DMS53 (cell line): ENCODE measurements around the gene ZNF511.
A peak's percentile ranks its signal among the peaks of the same experiment; 100 is the strongest.

ENCODE experiments used
- DNase-seq: peaks from one replicate; lab custom pipeline; 2025; lab: John Stamatoyannopoulos, UW

ZNF511 gene

DNA sequence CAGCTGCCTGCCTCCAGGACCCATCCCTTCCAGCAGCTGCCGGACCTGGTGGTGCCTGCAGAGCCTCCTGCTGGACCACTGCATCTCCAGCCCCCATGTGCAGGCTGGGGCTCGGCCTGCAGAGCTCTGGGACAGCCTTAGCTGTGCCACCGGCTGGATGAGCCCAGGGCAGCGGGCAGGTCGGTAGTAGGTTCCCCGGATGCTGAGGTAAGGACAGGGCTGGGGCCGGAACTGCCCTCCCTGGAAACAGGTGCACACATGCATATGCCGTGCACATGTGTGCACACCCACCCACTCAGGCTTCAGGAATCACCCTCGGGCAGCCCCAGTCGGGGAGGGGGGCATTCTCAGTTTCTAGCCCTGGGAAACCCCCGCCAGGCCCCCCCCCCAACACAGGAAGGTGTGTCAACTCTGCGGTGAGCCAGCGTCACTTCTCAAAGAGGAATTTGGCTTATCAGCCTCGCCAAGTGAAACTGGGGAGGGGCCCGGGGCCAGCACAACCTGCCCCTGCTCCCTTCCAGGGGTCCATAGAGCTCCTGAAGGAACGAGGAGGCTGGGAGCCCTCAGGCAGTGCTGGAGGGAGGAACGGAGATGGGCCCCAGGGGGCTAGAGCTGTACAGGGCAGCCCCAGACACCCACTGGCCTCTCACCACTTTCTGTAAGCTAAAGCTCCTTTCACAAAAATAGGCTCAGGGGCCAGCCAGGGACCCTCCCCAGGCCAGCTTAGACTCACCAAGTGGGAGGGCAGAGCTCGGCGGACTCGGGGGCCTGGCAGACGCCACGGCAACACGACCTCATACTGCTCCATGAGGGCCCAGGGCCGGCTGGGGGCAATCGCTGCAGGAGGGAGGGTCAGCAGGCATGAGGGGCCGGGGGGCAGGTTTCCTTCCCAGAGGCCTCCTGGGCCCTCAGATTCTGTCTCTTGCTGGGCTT, 33.7 kb upstream of the ZNF511 start:
- peak; percentile 40 for DNase-seq

DNA sequence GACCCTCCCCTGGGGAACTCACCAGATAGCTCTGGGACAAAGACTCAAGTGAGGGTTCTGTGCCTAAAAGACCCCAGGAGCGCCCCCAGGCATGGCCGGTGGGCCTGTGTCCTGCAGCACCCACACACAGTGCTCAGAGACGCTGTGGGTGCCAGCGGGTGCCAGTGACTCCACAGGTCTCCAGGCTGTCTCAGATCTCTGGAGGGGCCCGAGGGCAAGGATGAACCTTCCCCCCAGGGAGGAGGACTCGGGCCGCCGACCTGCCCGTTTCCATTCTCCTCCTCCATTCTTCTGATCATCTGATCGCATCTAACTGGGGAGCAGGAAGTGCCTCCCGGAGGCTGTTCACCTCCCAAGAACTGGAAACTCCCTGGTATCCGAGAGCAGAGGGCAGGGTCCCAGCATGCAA, 33.0 kb upstream of the ZNF511 start:
- DNase-seq: peak; percentile 29

DNA sequence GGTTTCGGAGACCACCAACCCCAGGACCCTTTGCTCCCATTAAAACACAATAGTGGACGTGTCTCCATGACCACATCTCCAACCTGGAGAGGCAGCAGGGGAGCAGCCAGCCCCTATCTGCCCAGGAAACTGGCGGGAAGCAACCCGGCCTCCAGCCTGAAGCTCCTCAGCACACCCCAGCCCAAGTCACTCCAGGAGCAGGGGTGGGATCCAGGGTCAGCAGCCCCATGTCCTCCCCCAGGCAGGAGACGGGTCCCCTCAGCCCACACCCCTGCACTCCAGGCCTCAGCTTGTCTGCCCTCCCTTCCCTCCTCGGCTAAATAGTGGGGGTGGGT, 32.6 kb upstream of the ZNF511 start:
- no peak for DNase-seq

DNA sequence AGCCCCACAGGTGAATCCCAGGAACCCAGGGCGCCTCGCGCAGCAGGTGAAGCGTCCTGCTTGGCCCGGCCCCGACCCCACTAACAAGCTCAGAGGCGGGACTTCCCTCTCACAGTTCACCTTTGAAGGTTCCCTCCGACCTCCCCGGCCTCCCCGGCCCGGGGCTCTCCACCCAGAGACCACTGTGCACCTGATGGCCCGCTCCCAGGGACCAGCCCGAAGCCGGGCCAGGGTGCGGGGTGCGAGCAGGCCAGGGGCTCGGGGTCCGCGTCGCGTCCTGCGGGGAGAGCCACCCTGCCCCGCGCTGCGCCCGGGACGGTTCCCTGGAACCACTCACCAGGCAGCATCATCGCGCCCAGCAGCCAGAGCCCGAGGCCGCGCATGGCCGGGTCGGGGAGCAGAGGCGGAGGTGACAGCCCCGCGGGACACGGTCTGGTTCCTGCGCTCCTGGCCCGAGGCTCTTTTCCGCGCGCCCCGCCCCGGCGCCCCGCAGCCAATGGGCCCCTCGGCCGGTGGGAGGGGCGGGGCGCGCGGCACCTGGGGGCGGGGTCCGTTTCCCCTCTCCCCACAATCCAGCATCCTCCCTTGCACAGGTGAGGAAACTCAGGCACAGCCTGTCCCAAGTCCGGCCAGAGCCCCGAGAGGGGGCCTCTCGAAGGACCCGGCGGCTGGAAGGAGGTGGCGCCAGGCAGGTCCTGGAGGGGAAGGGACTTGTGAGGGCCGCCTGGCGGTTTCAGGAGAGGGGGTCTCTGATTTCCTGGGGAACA, 32.1 kb upstream of the ZNF511 start, which contains the start of gene ADAM8:
ADAM8 (minus strand) TSS at position 434 of the 767 bp plus-strand sequence; CDS start at position 383, 51 bp downstream.
- peak; percentile 63 for DNase-seq

DNA sequence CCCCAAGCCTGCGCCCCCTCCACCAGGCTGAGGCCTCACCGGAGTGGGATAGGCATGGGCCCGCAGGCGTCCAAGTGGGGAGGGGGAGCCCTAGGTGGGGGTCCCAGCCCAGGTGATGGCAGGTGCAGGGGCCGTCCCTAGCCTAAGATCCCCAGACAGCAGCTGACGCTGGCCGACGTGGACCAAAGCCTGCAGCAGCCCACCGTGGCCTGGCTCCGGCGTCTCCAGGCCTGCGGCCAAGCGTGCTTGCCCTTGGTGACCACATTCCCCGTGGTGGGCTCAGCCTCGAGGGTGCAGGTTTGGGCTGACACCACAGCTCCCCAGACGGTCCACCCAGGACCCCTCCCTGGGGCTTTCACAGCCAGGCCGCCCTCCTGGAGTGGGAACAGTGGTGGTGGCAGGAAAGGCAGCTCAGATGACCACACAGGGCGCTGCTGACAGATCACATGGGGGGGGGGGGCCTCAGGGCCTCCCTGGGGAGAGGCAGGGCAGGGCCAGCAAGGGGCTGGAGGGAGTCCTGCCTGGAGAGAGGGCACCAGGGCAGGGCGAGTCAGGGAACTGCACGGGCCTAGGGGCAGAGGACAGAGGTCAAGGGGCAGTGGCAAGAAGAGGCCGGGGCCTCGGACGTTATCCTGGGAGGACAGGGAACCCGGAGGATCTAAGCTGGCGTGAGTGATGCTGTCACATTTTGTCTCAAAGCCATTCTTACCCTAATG, 31.3 kb upstream of the ZNF511 start:
- no peak for DNase-seq

DNA sequence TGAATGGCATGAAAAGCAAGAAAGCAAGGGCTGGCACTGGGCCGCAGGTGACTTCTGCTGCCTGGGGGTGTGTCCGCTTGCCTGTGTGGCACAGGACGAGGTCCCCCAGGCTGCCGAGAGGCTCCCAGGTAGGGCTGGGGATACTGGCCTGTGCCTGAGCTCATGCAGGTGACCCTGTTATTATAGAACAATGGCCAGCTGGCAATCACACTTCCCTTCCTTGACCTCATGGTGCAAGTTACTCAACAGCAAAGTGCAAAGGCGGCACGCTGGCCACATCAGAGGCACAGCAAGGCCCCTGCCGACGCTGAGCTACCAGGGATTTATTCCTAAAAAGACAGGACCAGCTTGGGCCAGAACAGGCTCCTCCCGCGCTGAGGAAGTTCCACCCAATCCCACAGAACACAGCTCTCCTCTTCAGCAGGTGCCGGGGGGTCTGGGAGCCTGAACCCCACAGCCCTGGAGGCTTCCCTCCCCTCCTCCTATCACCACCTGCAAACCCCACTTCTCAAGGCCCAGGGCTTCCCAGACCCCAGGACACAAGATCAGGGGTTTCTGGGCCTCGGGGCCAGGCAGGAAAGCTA, 30.6 kb upstream of the ZNF511 start:
- DNase-seq: no peak

DNA sequence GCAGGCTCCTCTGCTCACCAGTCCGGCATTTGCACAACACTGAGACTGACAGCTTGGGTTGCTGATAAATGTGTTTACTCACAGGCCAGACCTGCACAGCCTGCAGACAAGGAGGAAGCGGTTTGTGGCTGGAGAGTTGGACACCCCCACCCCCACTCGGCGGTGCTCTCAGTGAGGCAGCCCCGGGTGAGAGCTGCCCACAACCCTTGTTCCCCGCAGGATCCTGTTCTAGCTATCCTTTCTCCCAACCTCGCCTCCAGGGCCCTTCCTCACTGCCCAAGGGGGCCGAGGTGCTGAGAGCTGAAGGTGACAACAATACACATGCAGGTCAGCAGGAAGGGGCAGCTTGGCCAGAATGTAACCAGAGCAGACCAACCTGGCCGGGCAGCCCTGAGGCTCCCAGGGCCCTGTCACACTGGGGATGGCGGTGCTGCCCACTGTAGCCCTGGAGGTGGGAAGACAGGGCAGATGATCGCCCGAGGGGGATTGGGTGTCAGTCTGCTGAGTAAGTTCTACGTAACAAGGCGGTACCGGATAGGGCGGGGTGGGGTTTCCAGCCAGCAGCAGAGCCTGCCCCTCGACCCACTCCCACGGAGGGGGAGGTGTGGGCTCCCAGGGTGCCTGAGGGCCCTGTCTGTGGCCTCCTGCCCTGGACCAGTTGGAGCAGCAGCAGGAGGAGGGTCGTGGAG, 30.0 kb upstream of the ZNF511 start:
- DNase-seq: peak; percentile 51

DNA sequence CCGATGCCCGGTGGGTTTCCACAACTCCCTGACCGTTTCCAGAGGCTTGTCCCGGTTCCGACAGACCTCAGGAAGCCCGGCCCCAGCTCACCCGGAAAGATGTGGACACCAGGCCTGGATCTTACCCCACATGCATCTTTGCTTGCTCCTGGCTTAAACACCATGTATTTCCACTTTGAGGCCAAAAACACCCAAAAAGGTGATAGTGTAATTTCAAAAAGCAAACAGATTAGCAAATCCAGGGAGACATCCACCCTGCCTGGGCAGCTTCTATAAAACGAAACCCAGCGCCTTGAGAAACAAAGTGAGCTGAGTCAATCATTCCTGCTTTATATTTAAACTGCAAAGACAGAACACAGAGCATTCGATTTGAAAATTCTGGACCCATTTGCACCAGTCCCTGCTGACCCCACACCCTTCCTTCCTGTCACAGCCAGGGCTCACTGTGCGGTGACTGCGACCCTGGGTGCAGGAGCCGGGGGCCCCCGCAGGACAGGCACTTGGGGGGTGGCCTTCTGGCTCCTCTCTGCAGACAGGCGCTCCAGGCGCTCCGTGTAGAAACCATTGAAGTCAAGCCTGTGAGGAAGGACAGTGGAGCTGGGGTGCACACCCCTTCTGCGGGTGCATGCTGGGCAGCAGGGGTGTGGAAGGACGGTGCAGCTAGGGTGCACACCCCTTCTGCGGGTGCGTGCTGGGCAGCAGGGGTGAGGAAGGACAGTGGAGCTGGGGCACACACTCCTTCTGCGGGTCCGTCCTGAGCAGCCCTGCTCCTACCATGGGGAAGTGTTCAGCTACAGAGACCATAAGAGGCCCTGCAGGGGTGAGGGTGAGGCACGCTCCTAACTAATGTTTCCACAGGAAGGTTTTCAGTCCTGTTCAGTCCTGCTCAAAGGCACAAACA, 29.1 kb upstream of the ZNF511 start:
- DNase-seq: no peak

DNA sequence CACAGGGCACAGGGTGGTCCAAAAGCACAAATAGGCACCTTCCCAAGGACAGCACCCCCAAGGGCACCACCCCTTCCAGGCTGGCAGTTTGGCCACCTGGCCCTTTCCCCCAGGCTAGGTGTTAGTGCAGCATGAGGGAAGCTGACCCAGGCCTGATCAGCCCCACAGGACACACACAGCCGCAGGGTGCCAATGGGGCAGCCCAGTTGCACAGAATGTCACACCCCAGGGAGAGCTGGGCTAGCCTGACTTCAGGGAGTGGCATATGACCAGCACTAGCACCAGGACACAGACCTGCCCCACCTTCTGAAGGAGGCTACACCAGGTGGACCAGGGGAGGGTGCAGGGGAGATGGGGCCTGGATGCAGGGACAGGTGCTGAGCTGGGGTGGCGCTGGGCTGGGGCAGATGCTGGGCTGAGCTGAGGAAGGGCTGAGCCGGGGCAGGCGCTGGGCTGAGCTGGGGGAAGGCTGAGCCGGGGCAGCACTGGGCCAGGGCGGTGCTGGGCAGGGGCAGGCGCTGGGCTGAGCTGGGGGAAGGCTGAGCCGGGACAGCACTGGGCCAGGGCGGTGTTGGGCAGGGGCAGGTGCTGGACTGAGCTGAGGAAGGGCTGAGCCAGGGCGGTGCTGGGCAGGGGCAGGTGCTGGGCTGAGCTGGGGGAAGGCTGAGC, 28.2 kb upstream of the ZNF511 start:
- DNase-seq: no peak

DNA sequence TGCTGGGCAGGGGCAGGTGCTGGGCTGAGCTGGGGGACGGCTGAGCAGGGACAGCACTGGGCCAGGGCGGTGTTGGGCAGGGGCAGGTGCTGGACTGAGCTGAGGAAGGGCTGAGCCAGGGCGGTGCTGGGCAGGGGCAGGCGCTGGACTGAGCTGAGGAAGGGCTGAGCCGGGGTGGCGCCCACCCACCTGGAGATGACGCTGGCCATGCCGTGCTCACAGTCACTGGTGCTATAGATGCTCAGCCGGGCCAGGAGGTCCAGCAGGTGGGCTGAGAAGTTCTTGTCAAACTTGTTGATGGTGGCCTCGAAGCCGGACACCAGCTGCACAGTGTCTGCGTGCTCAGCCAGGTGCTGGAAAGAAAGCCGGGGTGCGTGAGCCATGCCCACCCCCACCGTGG, 27.6 kb upstream of the ZNF511 start:
- no peak for DNase-seq

DNA sequence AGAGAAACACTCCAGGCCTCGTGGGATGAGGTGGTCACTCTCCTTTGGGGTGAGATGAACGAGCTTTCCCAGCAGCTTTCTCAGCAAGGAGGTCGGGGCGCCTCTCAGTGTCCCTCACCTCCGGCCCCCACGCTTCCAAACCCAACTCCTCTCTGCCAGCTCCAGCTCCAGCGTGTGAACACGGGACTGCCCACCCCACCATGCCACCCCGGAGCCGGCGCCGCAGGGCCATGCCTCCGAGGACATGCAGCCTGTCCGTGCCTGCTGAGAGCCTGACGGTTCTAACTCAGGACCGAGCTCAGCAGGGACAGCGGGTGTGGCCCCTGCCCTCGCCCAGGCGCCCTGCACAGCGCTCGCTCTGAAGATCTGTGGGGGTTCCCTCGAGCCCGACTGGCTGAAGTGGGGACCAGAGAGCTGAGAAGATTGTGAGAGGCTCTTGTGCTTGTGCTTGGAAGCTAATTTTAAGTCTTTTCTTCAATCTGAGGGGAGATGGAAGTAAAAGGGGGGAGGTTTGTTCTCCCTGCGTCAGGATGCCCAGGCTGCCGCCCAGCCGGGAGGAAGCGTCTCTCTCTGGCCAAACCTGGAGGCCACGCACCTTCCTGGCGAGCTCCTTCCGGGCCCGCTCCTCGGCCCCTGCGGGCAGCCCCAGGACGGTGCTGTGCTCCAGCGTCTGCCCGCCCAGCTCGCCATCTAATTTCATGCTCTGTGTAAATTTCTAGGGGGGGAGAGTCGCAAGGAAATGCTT, 26.9 kb upstream of the ZNF511 start:
- no peak for DNase-seq

DNA sequence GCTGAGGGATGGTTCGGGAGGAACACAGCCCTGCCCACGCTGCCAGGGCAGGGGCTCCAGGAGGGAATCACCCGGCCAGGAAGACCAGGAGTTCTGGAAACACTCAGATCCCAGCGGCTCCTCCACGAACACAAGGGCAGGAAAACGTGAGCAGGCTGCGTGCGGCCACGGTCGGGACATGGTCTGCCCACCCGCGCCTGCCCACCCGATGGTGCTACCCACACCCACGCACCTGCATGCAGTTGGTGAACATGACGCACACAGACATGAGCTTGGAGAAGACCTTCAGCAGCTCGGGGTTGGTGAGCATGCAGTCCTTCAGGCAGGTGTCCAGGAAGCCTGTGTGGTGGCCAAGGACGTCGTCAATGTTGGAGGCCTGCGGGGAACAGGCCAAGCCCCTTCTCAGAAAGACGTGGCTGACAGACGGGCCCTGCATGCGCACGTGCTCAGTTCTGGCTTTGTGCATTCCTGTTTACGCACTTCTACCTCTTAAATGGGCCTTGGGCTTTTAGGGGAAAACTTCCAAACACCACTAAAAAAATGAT, 25.8 kb upstream of the ZNF511 start:
- DNase-seq: no peak

DNA sequence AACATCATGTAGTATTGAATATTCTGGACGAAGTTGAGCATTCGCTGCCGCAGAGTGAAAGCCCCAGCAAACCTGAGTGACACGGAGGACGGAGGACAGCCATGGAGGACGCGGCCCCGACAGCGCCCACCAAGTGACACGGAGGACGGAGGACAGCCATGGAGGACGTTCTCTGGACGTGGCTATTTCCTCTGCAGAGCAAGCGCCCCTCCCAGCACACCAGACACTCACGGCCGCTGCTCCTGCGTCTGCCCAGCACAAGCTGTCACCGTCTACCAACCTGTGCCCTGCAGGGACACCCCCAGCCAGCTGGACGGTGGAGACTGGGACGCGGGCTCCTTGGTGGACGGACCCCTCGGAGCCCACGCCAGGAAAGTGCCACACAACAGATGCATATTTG, 24.8 kb upstream of the ZNF511 start:
- no peak for DNase-seq

DNA sequence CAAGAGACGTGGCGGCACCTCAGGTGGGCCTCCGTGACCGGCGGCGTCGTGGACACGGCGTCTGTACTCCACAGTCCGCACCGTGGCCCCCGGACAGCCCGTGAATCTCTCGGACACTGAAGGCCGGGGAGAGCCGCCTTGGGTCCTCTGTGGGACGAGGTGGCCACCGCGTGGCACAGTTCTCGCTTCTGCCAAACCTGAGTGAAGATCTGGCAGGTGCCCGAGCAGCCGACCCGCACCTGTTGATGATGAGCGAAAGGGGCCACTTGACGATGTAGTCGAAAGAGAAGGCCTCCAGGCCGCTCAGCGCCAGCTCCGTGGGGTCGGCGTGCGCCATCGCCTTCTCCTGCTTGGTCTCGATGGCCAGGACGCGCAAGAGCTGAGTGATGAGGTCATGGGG, 23.5 kb upstream of the ZNF511 start:
- no peak for DNase-seq

DNA sequence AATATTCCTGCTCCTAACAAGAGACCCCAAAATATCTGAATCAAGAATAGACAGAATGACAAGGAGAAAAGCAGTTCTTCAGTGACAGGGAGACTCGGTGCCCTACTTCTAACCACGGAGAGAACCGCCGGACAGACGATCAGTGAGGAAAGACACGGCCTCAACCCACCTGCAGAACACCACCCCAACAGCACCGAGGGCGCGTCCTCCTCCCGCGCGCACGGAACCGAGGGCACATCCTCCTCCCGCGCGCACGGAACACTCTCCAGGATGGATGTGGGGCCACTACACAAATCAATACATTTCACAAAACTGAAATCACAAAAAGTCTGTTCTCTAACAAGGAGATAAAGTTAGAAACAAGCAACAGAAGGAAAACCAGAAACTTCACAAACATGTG, 22.3 kb upstream of the ZNF511 start:
- DNase-seq: no peak

DNA sequence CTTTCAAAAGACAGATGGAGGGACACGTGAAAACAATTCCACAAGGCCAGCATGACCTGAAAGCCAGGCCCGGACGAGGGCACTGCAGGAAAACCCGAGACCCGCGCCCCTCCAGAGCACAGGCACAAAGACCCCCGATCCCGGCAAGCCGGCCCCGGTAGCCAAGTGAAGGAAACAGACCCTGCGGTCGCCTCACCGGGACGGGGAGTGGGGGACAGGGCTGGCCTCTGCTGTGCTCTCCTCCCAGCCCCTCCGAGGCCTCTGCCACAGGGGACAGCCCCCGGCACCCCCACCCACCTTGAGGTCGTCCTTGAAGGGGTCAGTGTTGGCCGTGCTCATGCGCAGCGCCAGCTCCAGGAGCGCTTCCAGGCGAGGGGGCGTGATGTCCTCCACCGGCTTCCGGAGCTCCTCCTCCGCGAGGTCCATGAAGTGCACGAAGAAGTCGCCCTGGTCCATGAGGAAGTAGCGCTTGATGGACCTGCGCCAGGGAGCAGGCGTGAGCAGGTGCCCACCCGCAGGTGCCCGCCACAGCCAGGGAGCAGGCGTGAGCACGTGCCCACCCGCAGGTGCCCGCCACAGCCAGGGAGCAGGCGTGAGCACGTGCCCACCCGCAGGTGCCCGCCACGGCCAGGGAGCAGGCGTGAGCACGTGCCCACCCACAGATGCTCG, 20.7 kb upstream of the ZNF511 start:
- DNase-seq: no peak

DNA sequence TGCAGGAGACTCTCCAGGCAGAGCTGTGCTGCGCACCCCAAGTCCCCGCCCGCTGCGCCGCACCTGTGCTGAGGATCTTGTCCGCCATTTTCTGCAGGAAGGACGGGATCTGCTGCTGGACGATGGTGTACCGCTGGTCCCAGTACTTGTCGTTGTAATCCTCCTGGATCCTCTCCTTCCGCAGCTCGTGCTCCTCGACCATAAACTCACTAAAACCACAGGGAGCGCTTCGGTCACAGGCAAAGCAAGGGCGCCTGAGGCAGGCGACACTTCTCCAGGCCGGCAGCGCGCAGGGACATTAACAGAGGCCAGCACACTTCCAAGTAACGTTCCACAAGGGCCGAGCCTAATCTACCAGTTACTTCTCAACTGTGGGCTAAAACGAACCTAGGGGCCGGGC, 19.0 kb upstream of the ZNF511 start:
- DNase-seq: no peak
